Neural crest cell (in vitro differentiated cells): Measurements from ENCODE around the gene LRCH3. TPM values are rescaled to one million over a fixed set of nuclear protein-coding genes. Genes with fewer than 3 reads are reported as not detected.

Experiments
- DNase-seq: peaks from one replicate; pipeline ENCODE4 v3.0.0; 2021; ENCODE audit warnings: low read depth, mixed read lengths, low spot score
- H3K27ac Mint-ChIP-seq: one replicate; pipeline ENCODE4 v1.8.0; 2021; ENCODE audit warnings: mild to moderate bottlenecking, mixed read lengths; ENCODE audit not compliant: unreplicated experiment
- H3K27me3 Mint-ChIP-seq: 2 replicates; pipeline ENCODE4 v1.8.0; 2021; ENCODE audit warnings: low read depth, mild to moderate bottlenecking, mixed read lengths
- H3K36me3 Mint-ChIP-seq: 2 replicates; pipeline ENCODE4 v1.8.0; 2021; ENCODE audit warnings: low read depth, mild to moderate bottlenecking, mixed read lengths
- H3K4me1 Mint-ChIP-seq: 2 replicates; pipeline ENCODE4 v1.8.0; 2021; ENCODE audit warnings: mixed read lengths
- H3K4me3 Mint-ChIP-seq: one replicate; pipeline ENCODE4 v1.8.0; 2021; ENCODE audit warnings: mild to moderate bottlenecking, mixed read lengths
- H3K9me3 Mint-ChIP-seq: 2 replicates; pipeline ENCODE4 v1.8.0; 2021; ENCODE audit warnings: mixed read lengths
- CTCF ChIP-seq: fragments of 200-600 bp; sonication (generic); conservative IDR thresholded peaks from 2 replicates; pipeline ENCODE4 v1.5.0; 2021; ENCODE audit warnings: antibody characterized with exemption, mild to moderate bottlenecking
- total RNA-seq: library from RNA; stranded (reverse); gene quantifications from 2 replicates; pipeline ENCODE4 v1.2.1, GENCODE V29; 2021

The LRCH3 gene
- total RNA-seq, 1 donor from 2014 or later, result 69.0 TPM

DNA sequence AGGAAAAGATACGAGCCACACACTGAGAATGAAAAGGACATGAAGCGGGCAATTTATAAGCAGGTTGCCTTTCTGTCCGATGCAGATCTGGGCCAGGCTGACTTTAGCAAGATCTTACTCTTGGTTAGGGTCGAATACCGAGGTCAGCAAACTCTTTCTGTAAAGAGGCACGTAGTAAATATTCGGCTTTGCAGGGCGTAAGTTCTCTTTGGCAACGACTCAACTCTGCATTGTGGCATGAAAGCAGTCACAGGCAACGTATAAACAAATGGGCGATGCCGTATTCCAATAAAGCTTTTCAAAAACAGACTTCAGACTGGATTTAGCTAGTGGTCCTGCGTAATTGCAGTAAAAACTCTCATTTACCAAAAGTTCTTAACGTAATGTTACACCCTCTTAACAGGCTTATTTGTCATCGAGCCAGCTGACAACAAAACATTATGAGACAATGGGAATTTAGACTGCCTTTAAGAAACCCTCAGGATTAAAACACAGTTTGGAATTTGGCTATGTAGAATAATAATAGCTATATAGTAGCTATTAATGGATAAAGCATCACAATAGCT lies 145.8 kb downstream of the LRCH3 start:
- Mint-ChIP-seq H3K27me3 (no peaks in the 10 kb centered on the region), H3K27ac (no peak overlapping the region), H3K4me3 (no peak overlapping the region), H3K36me3 (no peaks in the 10 kb centered on the region), H3K4me1 (no peaks in the 10 kb centered on the region), H3K9me3 (no peaks in the 10 kb centered on the region)
- TF ChIP-seq CTCF, result no peak
- DNase-seq, result no peak

Other genes starting within 250 kb of the LRCH3 start
- 28.7 and 32.2 TPM in 2 replicates for gene BDH1, start 235.3 kb upstream of the LRCH3 start, total RNA-seq
- gene RUBCN, start 54.4 kb upstream of the LRCH3 start, total RNA-seq, result 30.2 and 31.7 TPM in 2 replicates
- 50.0 and 52.5 TPM in 2 replicates for gene FYTTD1, start 41.4 kb upstream of the LRCH3 start, total RNA-seq
- gene RPL35A, start 158.9 kb downstream of the LRCH3 start, total RNA-seq, result 1,290 and 1,300 TPM in 2 replicates
- gene LMLN, start 169.0 kb downstream of the LRCH3 start, total RNA-seq, result 9.6 and 10.1 TPM in 2 replicates